Measurements from ENCODE around the gene YOD1.

- TF ChIP-seq, protein P1, sequence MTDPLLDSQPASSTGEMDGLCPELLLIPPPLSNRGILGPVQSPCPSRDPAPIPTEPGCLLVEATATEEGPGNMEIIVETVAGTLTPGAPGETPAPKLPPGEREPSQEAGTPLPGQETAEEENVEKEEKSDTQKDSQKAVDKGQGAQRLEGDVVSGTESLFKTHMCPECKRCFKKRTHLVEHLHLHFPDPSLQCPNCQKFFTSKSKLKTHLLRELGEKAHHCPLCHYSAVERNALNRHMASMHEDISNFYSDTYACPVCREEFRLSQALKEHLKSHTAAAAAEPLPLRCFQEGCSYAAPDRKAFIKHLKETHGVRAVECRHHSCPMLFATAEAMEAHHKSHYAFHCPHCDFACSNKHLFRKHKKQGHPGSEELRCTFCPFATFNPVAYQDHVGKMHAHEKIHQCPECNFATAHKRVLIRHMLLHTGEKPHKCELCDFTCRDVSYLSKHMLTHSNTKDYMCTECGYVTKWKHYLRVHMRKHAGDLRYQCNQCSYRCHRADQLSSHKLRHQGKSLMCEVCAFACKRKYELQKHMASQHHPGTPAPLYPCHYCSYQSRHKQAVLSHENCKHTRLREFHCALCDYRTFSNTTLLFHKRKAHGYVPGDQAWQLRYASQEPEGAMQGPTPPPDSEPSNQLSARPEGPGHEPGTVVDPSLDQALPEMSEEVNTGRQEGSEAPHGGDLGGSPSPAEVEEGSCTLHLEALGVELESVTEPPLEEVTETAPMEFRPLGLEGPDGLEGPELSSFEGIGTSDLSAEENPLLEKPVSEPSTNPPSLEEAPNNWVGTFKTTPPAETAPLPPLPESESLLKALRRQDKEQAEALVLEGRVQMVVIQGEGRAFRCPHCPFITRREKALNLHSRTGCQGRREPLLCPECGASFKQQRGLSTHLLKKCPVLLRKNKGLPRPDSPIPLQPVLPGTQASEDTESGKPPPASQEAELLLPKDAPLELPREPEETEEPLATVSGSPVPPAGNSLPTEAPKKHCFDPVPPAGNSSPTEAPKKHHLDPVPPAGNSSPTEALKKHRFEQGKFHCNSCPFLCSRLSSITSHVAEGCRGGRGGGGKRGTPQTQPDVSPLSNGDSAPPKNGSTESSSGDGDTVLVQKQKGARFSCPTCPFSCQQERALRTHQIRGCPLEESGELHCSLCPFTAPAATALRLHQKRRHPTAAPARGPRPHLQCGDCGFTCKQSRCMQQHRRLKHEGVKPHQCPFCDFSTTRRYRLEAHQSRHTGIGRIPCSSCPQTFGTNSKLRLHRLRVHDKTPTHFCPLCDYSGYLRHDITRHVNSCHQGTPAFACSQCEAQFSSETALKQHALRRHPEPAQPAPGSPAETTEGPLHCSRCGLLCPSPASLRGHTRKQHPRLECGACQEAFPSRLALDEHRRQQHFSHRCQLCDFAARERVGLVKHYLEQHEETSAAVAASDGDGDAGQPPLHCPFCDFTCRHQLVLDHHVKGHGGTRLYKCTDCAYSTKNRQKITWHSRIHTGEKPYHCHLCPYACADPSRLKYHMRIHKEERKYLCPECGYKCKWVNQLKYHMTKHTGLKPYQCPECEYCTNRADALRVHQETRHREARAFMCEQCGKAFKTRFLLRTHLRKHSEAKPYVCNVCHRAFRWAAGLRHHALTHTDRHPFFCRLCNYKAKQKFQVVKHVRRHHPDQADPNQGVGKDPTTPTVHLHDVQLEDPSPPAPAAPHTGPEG (CRISPR knock-in tag; IDR thresholded peaks at IDR 0.05): no peak
- TF ChIP-seq CBFB (CRISPR knock-in tag; IDR thresholded peaks at IDR 0.05) (no peak), MAX (IDR thresholded peaks at IDR 0.05) (no peak), POLR2A (IDR thresholded peaks at IDR 0.05; ENCODE audit: insufficient read depth in 1 of 2, low read depth in 2 of 2, low read length in 2 of 2) (no peak), ZSCAN12 (CRISPR knock-in tag; IDR thresholded peaks at IDR 0.05) (no peak), AHR (CRISPR knock-in tag; IDR thresholded peaks at IDR 0.05) (no peak), GATAD1 (CRISPR knock-in tag; IDR thresholded peaks at IDR 0.05) (no peak), ZFP36 (IDR thresholded peaks at IDR 0.05; ENCODE audit: borderline replicate concordance, low read depth, low read length, partially characterized antibody) (no peak), MEIS1 (CRISPR knock-in tag; IDR thresholded peaks at IDR 0.05; ENCODE audit: borderline replicate concordance) (no peak), KLF6 (CRISPR knock-in tag; IDR thresholded peaks at IDR 0.05) (no peak)
Measured at GRCh38 chr1:207085887-207086286, 34.9 kb upstream of the YOD1 start.
